Omental fat pad (tissue), 4 donors: Measurements from ENCODE around the gene FGF2. TPM values are rescaled to one million over a fixed set of nuclear protein-coding genes. Genes with fewer than 3 reads are reported as not detected.

Source experiments
- ATAC-seq: fragments of 150-250 bp; one replicate; pipeline ENCODE4 v1.9.1; 2016; ENCODE audit warnings: mild to moderate bottlenecking, moderate library complexity; ENCODE audit not compliant: low FRiP score
- DNase-seq: peaks from one replicate; pipeline ENCODE4 v3.0.0-alpha.2; 2019; ENCODE audit warnings: low spot score
- total RNA-seq, 4 donors: library from RNA; depleted of rRNA; stranded (reverse); fragments of >200 nt; gene quantifications; one replicate each; pipeline ENCODE4 v1.1.0, GENCODE V29; 2016
- TF ChIP-seq, protein P1 (sequence below), 3 donors: fragments of 450-650 bp; IDR thresholded peaks; one replicate each; pipeline ENCODE4 v1.5.1; 2016 to 2017; ENCODE audit warnings: antibody characterized with exemption in 3 of 3, mild to moderate bottlenecking in 3 of 3, moderate library complexity in 2 of 3

FGF2 gene
- total RNA-seq, 4 donors from 2014 or later = 22.0 to 50.9 (median 27.7) TPM

DNA sequence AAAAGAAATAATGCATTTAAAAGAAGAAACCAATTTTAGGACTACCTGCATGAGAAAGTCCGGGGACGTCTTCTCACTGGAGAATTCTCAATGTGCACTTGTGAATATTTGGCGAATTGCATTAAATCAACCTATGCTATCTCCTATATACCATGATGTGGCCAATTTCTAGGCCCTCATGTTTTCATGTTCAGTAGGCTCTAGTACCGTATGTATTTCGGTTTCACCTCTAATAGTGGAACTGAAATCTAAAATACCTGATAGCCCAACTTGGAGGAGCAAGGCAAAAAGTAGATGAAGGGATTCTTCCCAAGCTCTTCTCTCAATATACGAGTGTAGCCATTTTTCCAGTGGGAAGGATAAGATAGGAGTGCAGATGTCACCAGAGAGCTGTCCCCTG lies 11.4 kb upstream of the FGF2 start:
- no peak for DNase-seq
- no peak for ATAC-seq
- TF ChIP-seq, protein P1, sequence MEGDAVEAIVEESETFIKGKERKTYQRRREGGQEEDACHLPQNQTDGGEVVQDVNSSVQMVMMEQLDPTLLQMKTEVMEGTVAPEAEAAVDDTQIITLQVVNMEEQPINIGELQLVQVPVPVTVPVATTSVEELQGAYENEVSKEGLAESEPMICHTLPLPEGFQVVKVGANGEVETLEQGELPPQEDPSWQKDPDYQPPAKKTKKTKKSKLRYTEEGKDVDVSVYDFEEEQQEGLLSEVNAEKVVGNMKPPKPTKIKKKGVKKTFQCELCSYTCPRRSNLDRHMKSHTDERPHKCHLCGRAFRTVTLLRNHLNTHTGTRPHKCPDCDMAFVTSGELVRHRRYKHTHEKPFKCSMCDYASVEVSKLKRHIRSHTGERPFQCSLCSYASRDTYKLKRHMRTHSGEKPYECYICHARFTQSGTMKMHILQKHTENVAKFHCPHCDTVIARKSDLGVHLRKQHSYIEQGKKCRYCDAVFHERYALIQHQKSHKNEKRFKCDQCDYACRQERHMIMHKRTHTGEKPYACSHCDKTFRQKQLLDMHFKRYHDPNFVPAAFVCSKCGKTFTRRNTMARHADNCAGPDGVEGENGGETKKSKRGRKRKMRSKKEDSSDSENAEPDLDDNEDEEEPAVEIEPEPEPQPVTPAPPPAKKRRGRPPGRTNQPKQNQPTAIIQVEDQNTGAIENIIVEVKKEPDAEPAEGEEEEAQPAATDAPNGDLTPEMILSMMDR (IDR thresholded peaks at IDR 0.05) = no peak

DNA sequence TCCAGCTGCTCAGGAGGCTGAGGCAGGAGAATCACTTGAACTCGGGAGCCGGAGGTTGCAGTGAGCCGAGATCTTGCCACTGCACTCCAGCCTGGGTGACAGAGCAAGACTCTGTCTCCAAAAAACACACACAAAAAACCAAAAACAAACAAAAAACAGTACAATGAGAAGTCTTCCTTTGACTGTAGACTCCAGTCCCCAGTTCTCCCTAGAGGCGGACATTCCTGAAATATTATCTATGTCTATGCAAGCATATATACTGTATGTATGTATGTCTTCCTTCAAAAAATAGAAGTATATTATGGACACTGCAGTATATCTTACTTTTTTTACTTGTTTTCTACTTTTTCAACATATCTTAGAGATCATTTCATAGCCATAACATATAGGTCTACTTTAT lies 10.2 kb upstream of the FGF2 start:
- TF ChIP-seq, protein P1 (IDR thresholded peaks at IDR 0.05) = no peak
- no peak for ATAC-seq
- DNase-seq = no peak

DNA sequence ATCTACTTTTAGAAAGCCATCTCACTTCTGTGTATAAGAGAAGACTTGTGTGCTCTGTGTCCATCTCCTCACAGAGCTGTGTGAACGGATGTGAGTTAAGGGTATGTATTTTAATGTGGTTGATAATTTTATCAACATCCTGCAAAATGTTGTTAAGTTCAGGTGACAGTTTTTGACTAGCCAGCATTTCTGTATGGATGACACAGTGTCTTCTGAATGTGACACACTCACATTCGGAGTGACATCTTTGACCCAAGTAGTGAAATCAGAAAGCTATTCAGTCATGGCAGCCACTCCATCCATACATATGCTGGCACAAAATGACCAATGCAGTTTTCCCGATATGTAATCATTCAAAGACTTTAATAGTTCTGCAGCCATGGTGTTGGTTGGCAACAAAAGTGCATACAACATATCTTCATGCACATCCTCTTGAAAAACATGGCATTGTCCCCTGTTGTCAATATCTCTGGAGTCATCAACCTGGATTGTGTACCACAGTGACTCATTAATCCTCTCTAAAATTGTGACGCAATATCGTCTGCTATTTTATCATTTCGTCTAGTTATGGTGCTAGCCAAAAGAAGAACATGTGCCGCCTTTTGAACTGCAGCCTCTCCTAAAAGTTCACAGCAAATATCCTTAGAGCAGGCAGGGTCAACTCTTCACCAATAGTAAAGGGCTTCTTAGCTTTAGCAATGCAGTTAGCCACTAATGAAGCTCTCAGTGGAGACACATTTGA lies 6.8 kb upstream of the FGF2 start:
- DNase-seq = no peak

DNA sequence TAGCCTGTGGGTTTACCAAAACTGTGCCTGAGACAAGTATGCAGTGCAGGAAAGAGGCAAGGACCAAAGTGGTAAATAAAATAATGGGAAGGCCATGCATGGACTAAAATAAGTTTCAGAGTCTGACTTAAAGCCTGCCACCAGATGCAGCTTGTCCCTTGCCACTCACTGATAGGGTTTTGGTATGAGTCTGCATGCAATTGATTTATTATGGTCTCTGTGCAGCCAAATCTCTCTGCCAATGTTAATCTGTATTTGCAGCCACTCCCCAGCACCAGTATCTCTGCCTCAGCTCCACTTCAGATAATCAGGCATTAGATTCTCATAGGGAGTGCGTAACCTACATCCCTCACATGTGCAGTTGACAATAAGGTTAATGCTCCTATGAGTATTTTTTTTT lies 5.5 kb upstream of the FGF2 start:
- TF ChIP-seq, protein P1 (IDR thresholded peaks at IDR 0.05) = no peak
- no peak for ATAC-seq

More for the DNA sequence above, 6.8 kb upstream of the FGF2 start:
- ATAC-seq = no peak
- TF ChIP-seq, protein P1 (IDR thresholded peaks at IDR 0.05) = no peak

GRCh38 chr4:122822466-122822865 lies 4.2 kb upstream of the FGF2 start:
- TF ChIP-seq, protein P1 (IDR thresholded peaks at IDR 0.05) = no peak
- DNase-seq (no peak), ATAC-seq (no peak)

More for the DNA sequence above, 5.5 kb upstream of the FGF2 start:
- no peak for DNase-seq

- no peak for ATAC-seq
- TF ChIP-seq, protein P1 (IDR thresholded peaks at IDR 0.05) = no peak
- DNase-seq = no peak
Measured at GRCh38 chr4:122823476-122823875, 3.2 kb upstream of the FGF2 start.

GRCh38 chr4:122824616-122825015 lies 2.0 kb upstream of the FGF2 start:
- DNase-seq (no peak), ATAC-seq (no peak)
- TF ChIP-seq, protein P1 (IDR thresholded peaks at IDR 0.05) = no peak
